Neural progenitor cell (in vitro differentiated cells): ENCODE data around the gene LCMT1.

ENCODE experiments used
- CTCF ChIP-seq: fragments of 200-600 bp; sonication (generic); IDR thresholded peaks from 2 replicates; pipeline ENCODE4 v1.5.1; 2017; ENCODE audit warnings: antibody characterized with exemption, mild to moderate bottlenecking
- EZH2 ChIP-seq: fragments of 200-600 bp; sonication (generic); IDR thresholded peaks from 2 replicates; pipeline ENCODE4 v1.6.1; 2017; ENCODE audit warnings: antibody characterized with exemption, mild to moderate bottlenecking, moderate library complexity

- TF ChIP-seq CTCF (peak; percentile 47), EZH2 (peak; percentile 15)
Measured at GRCh38 chr16:25106567-25107465, 4.7 kb upstream of the LCMT1 start.
